ENCODE data around the gene NTRK1. TPM values are rescaled to one million over a fixed set of nuclear protein-coding genes. Genes with fewer than 3 reads are reported as not detected.
A peak's percentile ranks its signal among the peaks of the same experiment; 100 is the strongest.

Gene NTRK1
- total RNA-seq, 2 donors from 2014 or later = 0.56 to 1.1 TPM

GRCh38 chr1:156906206-156906906, 45.7 kb downstream of the NTRK1 start:
- Histone ChIP-seq H3K9ac (ENCODE audit: low read depth in 2 of 2, low read length in 2 of 2) (no peak overlapping the region), H3K4me3 (no peak overlapping the region), H3K9me3 (no peaks in the 10 kb centered on the region), H3K27ac (no peak overlapping the region), H3K27me3 (no peaks in the 10 kb centered on the region), H3K4me1 (peaks cover 3% of the 10 kb centered on the region), H3K36me3 (no peaks in the 10 kb centered on the region)
- intact Hi-C loops (cut with DNase I) = no loop called here
- no peak for TF ChIP-seq CTCF (IDR thresholded peaks at IDR 0.05)
- no peak for DNase-seq

GRCh38 chr1:156908541-156908940, 47.9 kb downstream of the NTRK1 start:
- H3K36me3 ChIP-seq = no peaks in the 10 kb centered on the region
- no peak overlapping the region for H3K27ac ChIP-seq
- H3K9me3 ChIP-seq = no peaks in the 10 kb centered on the region
- H3K4me3 ChIP-seq = peak overlapping the region; percentile 26
- H3K9ac ChIP-seq (ENCODE audit: low read depth in 2 of 2, low read length in 2 of 2) = no peak overlapping the region
- intact Hi-C loops (cut with DNase I) = no loop called here
- DNase-seq = no peak
- no peaks in the 10 kb centered on the region for H3K27me3 ChIP-seq
- H3K4me1 ChIP-seq = peaks cover 3% of the 10 kb centered on the region
- TF ChIP-seq CTCF (IDR thresholded peaks at IDR 0.05) = no peak

GRCh38 chr1:156908955-156909354, 48.3 kb downstream of the NTRK1 start:
- H3K9ac ChIP-seq (ENCODE audit: low read depth in 2 of 2, low read length in 2 of 2) = no peak overlapping the region

GRCh38 chr1:156909671-156910070, 49.0 kb downstream of the NTRK1 start:
- Histone ChIP-seq H3K4me3 (no peak overlapping the region), H3K4me1 (peaks cover 3% of the 10 kb centered on the region), H3K9ac (ENCODE audit: low read depth in 2 of 2, low read length in 2 of 2) (no peak overlapping the region), H3K9me3 (no peaks in the 10 kb centered on the region), H3K27ac (no peak overlapping the region), H3K27me3 (no peaks in the 10 kb centered on the region), H3K36me3 (no peaks in the 10 kb centered on the region)
- intact Hi-C loops (cut with DNase I) = loop anchor here (5.0 kb wide), 1 partner anchor 163 kb away; no protein-coding TSS in a partner anchor
- TF ChIP-seq CTCF (IDR thresholded peaks at IDR 0.05) = no peak
- DNase-seq = no peak

More at GRCh38 chr1:156908955-156909354, 48.3 kb downstream of the NTRK1 start:
- Histone ChIP-seq H3K27ac (no peak overlapping the region), H3K9me3 (no peaks in the 10 kb centered on the region), H3K27me3 (no peaks in the 10 kb centered on the region), H3K4me3 (no peak overlapping the region), H3K36me3 (no peaks in the 10 kb centered on the region), H3K4me1 (peaks cover 3% of the 10 kb centered on the region)
- intact Hi-C loops (cut with DNase I) = no loop called here
- no peak for DNase-seq
- no peak for TF ChIP-seq CTCF (IDR thresholded peaks at IDR 0.05)

- H3K27me3 ChIP-seq = no peaks in the 10 kb centered on the region
- H3K4me1 ChIP-seq = peaks cover 3% of the 10 kb centered on the region
- TF ChIP-seq CTCF (IDR thresholded peaks at IDR 0.05) = peak; percentile 85
- DNase-seq = peak; percentile 47
- no peak overlapping the region for H3K4me3 ChIP-seq
- H3K9ac ChIP-seq (ENCODE audit: low read depth in 2 of 2, low read length in 2 of 2) = no peak overlapping the region
- intact Hi-C loops (cut with DNase I) = loop anchor here (5.0 kb wide), 1 partner anchor 162 kb away; no protein-coding TSS in a partner anchor
- no peaks in the 10 kb centered on the region for H3K9me3 ChIP-seq
- no peak overlapping the region for H3K27ac ChIP-seq
- no peaks in the 10 kb centered on the region for H3K36me3 ChIP-seq
Observed at GRCh38 chr1:156910309-156910782, 49.7 kb downstream of the NTRK1 start.

Measured in colonic mucosa (tissue), 4 donors.